Measurements from ENCODE around the gene RDH11. TPM values are rescaled to one million over a fixed set of nuclear protein-coding genes. Genes with fewer than 3 reads are reported as not detected.
A peak's percentile ranks its signal among the peaks of the same experiment; 100 is the strongest.
"Not testable (repeated sequence)": the region's sequence is repeated elsewhere in the genome, so short reads cannot be mapped to it uniquely, and the experiment has no call there.

Gene RDH11
- polyA plus RNA-seq, 3 donors = 123 to 131 (median 125) TPM

- peak; percentile 23 to 45 (median 40) for DNase-seq (ENCODE audit: low read depth in 3 of 3, low spot score in 2 of 3)
These were observed 9.0 kb upstream of the RDH11 start for GRCh38 chr14:67704484-67705089.

- no peak for DNase-seq (ENCODE audit: low read depth in 3 of 3, low spot score in 2 of 3)
These were observed 8.4 kb upstream of the RDH11 start for GRCh38 chr14:67703997-67704396.

GRCh38 chr14:67701492-67701891 is 5.9 kb upstream of the RDH11 start, which contains the start of gene RDH12:
Gene RDH12, plus strand, starts transcription at chr14:67701886. Its CDS starts 20,757 bp downstream, at chr14:67722643.
- DNase-seq (ENCODE audit: low read depth in 3 of 3, low spot score in 2 of 3) = not testable (repeated sequence)

- no peak for DNase-seq (ENCODE audit: low read depth in 3 of 3, low spot score in 2 of 3)
These were observed 2.6 kb upstream of the RDH11 start for GRCh38 chr14:67698179-67698578.

GRCh38 chr14:67697006-67697405 is 1.4 kb upstream of the RDH11 start:
- DNase-seq (ENCODE audit: low read depth in 3 of 3, low spot score in 2 of 3) = no peak

- DNase-seq (ENCODE audit: low read depth in 3 of 3, low spot score in 2 of 3) = peak in 2 of 3 donors; percentile 47 to 53
These were observed 672 bp downstream of the RDH11 start for GRCh38 chr14:67694791-67695393.

GRCh38 chr14:67690011-67690410 is 5.6 kb downstream of the RDH11 start:
- DNase-seq (ENCODE audit: low read depth in 3 of 3, low spot score in 2 of 3) = no peak

- no peak for DNase-seq (ENCODE audit: low read depth in 3 of 3, low spot score in 2 of 3)
These were observed 11.7 kb downstream of the RDH11 start for GRCh38 chr14:67683842-67684241.

- DNase-seq (ENCODE audit: low read depth in 3 of 3, low spot score in 2 of 3) = no peak
These were observed 14.6 kb downstream of the RDH11 start for GRCh38 chr14:67680941-67681340.

GRCh38 chr14:67680121-67680602 is 15.4 kb downstream of the RDH11 start:
- DNase-seq (ENCODE audit: low read depth in 3 of 3, low spot score in 2 of 3) = no peak

- no peak for DNase-seq (ENCODE audit: low read depth in 3 of 3, low spot score in 2 of 3)
These were observed 16.6 kb downstream of the RDH11 start for GRCh38 chr14:67679006-67679405.

GRCh38 chr14:67675219-67675582 is 20.4 kb downstream of the RDH11 start:
- DNase-seq (ENCODE audit: low read depth in 3 of 3, low spot score in 2 of 3) = no peak

- DNase-seq (ENCODE audit: low read depth in 3 of 3, low spot score in 2 of 3) = peak; percentile 75 to 81 (median 75)
These were observed 20.9 kb downstream of the RDH11 start, which contains the start of gene VTI1B for GRCh38 chr14:67674480-67675218. Gene VTI1B, minus strand, starts transcription at chr14:67674632. Its CDS starts 143 bp downstream, at chr14:67674489.

- peak in 2 of 3 donors; percentile 49 to 57 for DNase-seq (ENCODE audit: low read depth in 3 of 3, low spot score in 2 of 3)
These were observed 21.5 kb downstream of the RDH11 start for GRCh38 chr14:67674139-67674479.

- DNase-seq (ENCODE audit: low read depth in 3 of 3, low spot score in 2 of 3) = no peak
These were observed 22.1 kb downstream of the RDH11 start for GRCh38 chr14:67673451-67673850.

- no peak for DNase-seq (ENCODE audit: low read depth in 3 of 3, low spot score in 2 of 3)
These were observed 27.0 kb downstream of the RDH11 start for GRCh38 chr14:67668559-67668958.

- peak in 1 of 3 donors; percentile 36 for DNase-seq (ENCODE audit: low read depth in 3 of 3, low spot score in 2 of 3)
These were observed 28.7 kb downstream of the RDH11 start for GRCh38 chr14:67666750-67667449.

- DNase-seq (ENCODE audit: low read depth in 3 of 3, low spot score in 2 of 3) = no peak
These were observed 29.7 kb downstream of the RDH11 start for GRCh38 chr14:67665868-67666267.

GRCh38 chr14:67663633-67664032 is 31.9 kb downstream of the RDH11 start:
- no peak for DNase-seq (ENCODE audit: low read depth in 3 of 3, low spot score in 2 of 3)

GRCh38 chr14:67653651-67654280 is 41.8 kb downstream of the RDH11 start:
- DNase-seq (ENCODE audit: low read depth in 3 of 3, low spot score in 2 of 3) = no peak

GRCh38 chr14:67652189-67652588 is 43.4 kb downstream of the RDH11 start:
- DNase-seq (ENCODE audit: low read depth in 3 of 3, low spot score in 2 of 3) = no peak

Measured in right renal cortex interstitium (tissue), 3 donors.